Astrocyte (in vitro differentiated cells and primary cell): ENCODE measurements around the gene NPTX1. TPM values are rescaled to one million over a fixed set of nuclear protein-coding genes. Genes with fewer than 3 reads are reported as not detected.

Experiments used
- DNase-seq: peaks from one replicate; pipeline ENCODE4 v3.0.0-alpha.2; 2010; ENCODE audit warnings: low read depth
- FAIRE-seq: peaks from 2 replicates; lab custom pipeline; 2011; peaks lifted over from hg19 to GRCh38; lab: Jason Lieb, UNC
- H2AFZ ChIP-seq: 2 replicates; pipeline ENCODE4 v1.6.0; 2012; ENCODE audit warnings: low read depth, low read length, inconsistent platforms
- H3K27ac ChIP-seq: 2 replicates; pipeline ENCODE4 v1.5.1; 2011; ENCODE audit warnings: low read depth, low read length, inconsistent platforms
- H3K27me3 ChIP-seq: 2 replicates; pipeline ENCODE4 v1.6.0; 2011; ENCODE audit warnings: low read length, inconsistent platforms; ENCODE audit not compliant: insufficient read depth
- H3K36me3 ChIP-seq: 2 replicates; pipeline ENCODE4 v1.5.1; 2011; ENCODE audit warnings: low read length, inconsistent platforms; ENCODE audit not compliant: insufficient read depth
- H3K4me1 ChIP-seq: 2 replicates; pipeline ENCODE4 v1.5.1; 2011; ENCODE audit warnings: low read length, inconsistent platforms; ENCODE audit not compliant: insufficient read depth
- H3K4me2 ChIP-seq: 2 replicates; pipeline ENCODE4 v1.6.0; 2012; ENCODE audit warnings: low read length, inconsistent platforms
- H3K4me3 ChIP-seq: 2 replicates; pipeline ENCODE4 v1.5.1; 2011; ENCODE audit warnings: low read depth, mild to moderate bottlenecking, low read length, inconsistent platforms; ENCODE audit not compliant: insufficient read depth
- H3K79me2 ChIP-seq: 2 replicates; pipeline ENCODE4 v1.6.0; 2012; ENCODE audit warnings: mild to moderate bottlenecking, low read length, inconsistent platforms; ENCODE audit not compliant: insufficient read depth
- H3K9ac ChIP-seq: 2 replicates; pipeline ENCODE4 v1.6.0; 2012; ENCODE audit warnings: mild to moderate bottlenecking, low read length, inconsistent platforms
- H3K9me3 ChIP-seq: 2 replicates; pipeline ENCODE4 v1.5.1; 2012; ENCODE audit warnings: low read depth, mild to moderate bottlenecking, low read length, inconsistent platforms; ENCODE audit not compliant: insufficient read depth
- H4K20me1 ChIP-seq: 2 replicates; pipeline ENCODE4 v1.6.0; 2012; ENCODE audit warnings: low read length, inconsistent platforms; ENCODE audit not compliant: insufficient read depth
- H3K27ac Mint-ChIP-seq: one replicate; pipeline ENCODE4 v1.8.0; 2021; ENCODE audit warnings: mild to moderate bottlenecking, mixed read lengths; ENCODE audit not compliant: unreplicated experiment
- H3K27me3 Mint-ChIP-seq: one replicate; pipeline ENCODE4 v1.8.0; 2021; ENCODE audit warnings: low read depth, mixed read lengths; ENCODE audit not compliant: unreplicated experiment
- H3K36me3 Mint-ChIP-seq: one replicate; pipeline ENCODE4 v1.8.0; 2021; ENCODE audit warnings: low read depth, mixed read lengths; ENCODE audit not compliant: unreplicated experiment
- H3K4me1 Mint-ChIP-seq: one replicate; pipeline ENCODE4 v1.8.0; 2021; ENCODE audit warnings: low read depth, mixed read lengths; ENCODE audit not compliant: unreplicated experiment
- H3K4me3 Mint-ChIP-seq: one replicate; pipeline ENCODE4 v1.8.0; 2021; ENCODE audit warnings: mild to moderate bottlenecking, moderate library complexity, mixed read lengths; ENCODE audit not compliant: unreplicated experiment
- H3K9me3 Mint-ChIP-seq: one replicate; pipeline ENCODE4 v1.8.0; 2021; ENCODE audit warnings: mild to moderate bottlenecking, mixed read lengths; ENCODE audit not compliant: unreplicated experiment
- CTCF ChIP-seq: IDR thresholded peaks from 2 replicates; pipeline ENCODE4 v1.5.1; 2011; ENCODE audit warnings: low read depth, mild to moderate bottlenecking, inconsistent platforms, low read length, moderate library complexity; ENCODE audit not compliant: insufficient read depth
- EZH2 ChIP-seq: IDR thresholded peaks from 2 replicates; pipeline ENCODE4 v1.6.1; 2012; ENCODE audit warnings: mild to moderate bottlenecking, low read length, inconsistent platforms; ENCODE audit not compliant: insufficient read depth
- total RNA-seq: library from RNA; stranded (reverse); gene quantifications from 2 replicates; pipeline ENCODE4 v1.2.1, GENCODE V29; 2021

The NPTX1 gene
- total RNA-seq, 1 donor from 2014 or later: 0.43 TPM

- no peak overlapping the region for H3K4me3 Mint-ChIP-seq
- H3K4me1 Mint-ChIP-seq: peaks cover 3% of the 10 kb centered on the region
- DNase-seq: no peak
- no peaks in the 10 kb centered on the region for H3K9me3 Mint-ChIP-seq
- H3K27ac Mint-ChIP-seq: no peak overlapping the region
- H3K27ac ChIP-seq: no peak overlapping the region
- no peak for TF ChIP-seq EZH2
- no peak for TF ChIP-seq CTCF
- no peaks in the 10 kb centered on the region for H4K20me1 ChIP-seq
- H3K36me3 Mint-ChIP-seq: no peaks in the 10 kb centered on the region
- no peak overlapping the region for H3K9ac ChIP-seq
- FAIRE-seq: no peak
- H3K4me3 ChIP-seq: no peak overlapping the region
- no peak overlapping the region for H3K4me2 ChIP-seq
- no peaks in the 10 kb centered on the region for H3K79me2 ChIP-seq
- H3K27me3 ChIP-seq: peaks cover 16% of the 10 kb centered on the region
- H3K9me3 ChIP-seq: peaks cover 9% of the 10 kb centered on the region
- H2AFZ ChIP-seq: no peak overlapping the region
- H3K36me3 ChIP-seq: no peaks in the 10 kb centered on the region
- H3K27me3 Mint-ChIP-seq: peaks cover 58% of the 10 kb centered on the region
- H3K4me1 ChIP-seq: no peaks in the 10 kb centered on the region
Measured at GRCh38 chr17:80486692-80487091, 10.3 kb upstream of the NPTX1 start.

- Mint-ChIP-seq H3K27ac (no peak overlapping the region), H3K4me3 (no peak overlapping the region), H3K27me3 (peaks cover 60% of the 10 kb centered on the region), H3K4me1 (no peaks in the 10 kb centered on the region), H3K9me3 (no peaks in the 10 kb centered on the region), H3K36me3 (no peaks in the 10 kb centered on the region)
- H3K27me3 ChIP-seq: peaks cover 25% of the 10 kb centered on the region
- FAIRE-seq (no peak), DNase-seq (no peak)
- H2AFZ ChIP-seq: no peak overlapping the region
- H3K27ac ChIP-seq: no peak overlapping the region
- no peak overlapping the region for H3K4me2 ChIP-seq
- H3K4me1 ChIP-seq: no peaks in the 10 kb centered on the region
- H3K79me2 ChIP-seq: no peaks in the 10 kb centered on the region
- peaks cover 9% of the 10 kb centered on the region for H3K9me3 ChIP-seq
- no peak overlapping the region for H3K4me3 ChIP-seq
- H4K20me1 ChIP-seq: no peaks in the 10 kb centered on the region
- no peak for TF ChIP-seq EZH2
- TF ChIP-seq CTCF: no peak
- no peaks in the 10 kb centered on the region for H3K36me3 ChIP-seq
- H3K9ac ChIP-seq: no peak overlapping the region
Measured at GRCh38 chr17:80485846-80486245, 9.4 kb upstream of the NPTX1 start.

GRCh38 chr17:80482555-80483308, 6.3 kb upstream of the NPTX1 start:
- Histone ChIP-seq H3K9ac (no peak overlapping the region), H3K27me3 (peaks cover 35% of the 10 kb centered on the region), H3K79me2 (no peaks in the 10 kb centered on the region), H3K36me3 (no peaks in the 10 kb centered on the region), H3K9me3 (peaks cover 8% of the 10 kb centered on the region), H2AFZ (no peak overlapping the region), H3K4me2 (no peak overlapping the region), H3K27ac (no peak overlapping the region), H3K4me3 (no peak overlapping the region), H4K20me1 (no peaks in the 10 kb centered on the region), H3K4me1 (peaks cover 10% of the 10 kb centered on the region)
- Mint-ChIP-seq H3K4me1 (peaks cover 2% of the 10 kb centered on the region), H3K9me3 (peaks cover 4% of the 10 kb centered on the region), H3K27me3 (peaks cover 74% of the 10 kb centered on the region), H3K36me3 (no peaks in the 10 kb centered on the region), H3K27ac (no peak overlapping the region), H3K4me3 (no peak overlapping the region)
- no peak for DNase-seq
- no peak for FAIRE-seq
- TF ChIP-seq CTCF: no peak
- TF ChIP-seq EZH2: no peak
